Gastroesophageal sphincter (tissue), 4 donors: ENCODE measurements around the gene GABRR2. TPM values are rescaled to one million over a fixed set of nuclear protein-coding genes. Genes with fewer than 3 reads are reported as not detected.

ENCODE experiments used
- ATAC-seq: fragments of 150-250 bp; one replicate; pipeline ENCODE4 v1.9.1; 2016; ENCODE audit warnings: mild to moderate bottlenecking, moderate library complexity
- H3K27ac ChIP-seq, 4 donors: fragments of 200-600 bp; sonication (generic) in 3 of 4; 1 replicate in 3 of 4; 2 replicates in 1 of 4; pipeline ENCODE4 v1.5.1; 2016 to 2019
- H3K27me3 ChIP-seq: fragments of 200-600 bp; sonication (generic); one replicate; pipeline ENCODE4 v1.5.1; 2019
- H3K36me3 ChIP-seq, 2 donors: fragments of 200-600 bp; sonication (generic); one replicate each; pipeline ENCODE4 v1.5.1; 2019; ENCODE audit warnings: control low read depth in 1 of 2
- H3K4me1 ChIP-seq, 3 donors: fragments of 200-600 bp; sonication (generic); 1 replicate in 2 of 3; 2 replicates in 1 of 3; pipeline ENCODE4 v1.5.1; 2016 to 2019; ENCODE audit warnings: control low read depth in 2 of 3
- H3K4me3 ChIP-seq, 2 donors: fragments of 200-600 bp; sonication (generic); one replicate each; pipeline ENCODE4 v1.5.1; 2019; ENCODE audit warnings: mild to moderate bottlenecking in 1 of 2, moderate library complexity in 1 of 2
- H3K9me3 ChIP-seq, 3 donors: fragments of 200-600 bp; sonication (generic); one replicate each; pipeline ENCODE4 v1.5.1; 2017 to 2019; ENCODE audit warnings: control low read depth in 2 of 3
- CTCF ChIP-seq, 4 experiments: fragments of 200-600 bp in 2 of 4; fragments of 450-650 bp in 2 of 4; sonication (generic) in 1 of 4; IDR thresholded peaks; one replicate each; pipeline ENCODE4 v1.5.1; 2017 to 2019; ENCODE audit warnings: antibody characterized with exemption in 4 of 4, mild to moderate bottlenecking in 2 of 4, moderate library complexity in 2 of 4
- EP300 ChIP-seq: sonication (generic); formaldehyde crosslinking; IDR thresholded peaks from one replicate; pipeline ENCODE4 v1.6.1; 2017; ENCODE audit warnings: antibody characterized with exemption, mild to moderate bottlenecking
- POLR2A ChIP-seq, 2 donors: fragments of 450-650 bp; IDR thresholded peaks; one replicate each; pipeline ENCODE4 v1.6.1; 2017; ENCODE audit warnings: antibody characterized with exemption in 2 of 2, mild to moderate bottlenecking in 2 of 2, moderate library complexity in 1 of 2
- POLR2AphosphoS5 ChIP-seq: sonication (generic); formaldehyde crosslinking; IDR thresholded peaks from one replicate; pipeline ENCODE4 v1.6.1; 2017; ENCODE audit warnings: antibody characterized with exemption
- WGBS, 2 donors: methylation state at CpG; one replicate each; pipeline ENCODE4 v1.1.5; 2018; ENCODE audit warnings: low coverage in 1 of 2; 5-methylcytosine and 5-hydroxymethylcytosine counted together
- total RNA-seq, 4 donors: library from RNA; depleted of rRNA; stranded (reverse); fragments of >200 nt; gene quantifications; one replicate each; pipeline ENCODE4 v1.1.0, GENCODE V29; 2016

The GABRR2 gene
- total RNA-seq, 4 donors from 2014 or later = 0.30 to 1.3 TPM; not detected in 2

GRCh38 chr6:89216411-89216810 is 98.7 kb downstream of the GABRR2 start:
- H3K27me3 ChIP-seq = no peaks in the 10 kb centered on the region
- no peaks in the 10 kb centered on the region for H3K9me3 ChIP-seq
- WGBS, 2 donors = 88 to 100% methylated on average over 1 to 3 of the region's 4 CpGs
- H3K27ac ChIP-seq = no peak overlapping the region
- H3K36me3 ChIP-seq = no peaks in the 10 kb centered on the region
- no peak overlapping the region for H3K4me3 ChIP-seq
- peaks cover 0 to 9% (median 0%) of the 10 kb centered on the region in 3 donors for H3K4me1 ChIP-seq
- ATAC-seq = no peak
- TF ChIP-seq POLR2A (IDR thresholded peaks at IDR 0.05) (no peak), CTCF (IDR thresholded peaks at IDR 0.05) (no peak), POLR2AphosphoS5 (no peak), EP300 (no peak)

GRCh38 chr6:89215391-89215790 is 99.7 kb downstream of the GABRR2 start:
- Histone ChIP-seq H3K4me1 (peaks cover 0 to 8% (median 0%) of the 10 kb centered on the region in 3 donors), H3K4me3 (no peak overlapping the region), H3K36me3 (no peaks in the 10 kb centered on the region), H3K9me3 (no peaks in the 10 kb centered on the region), H3K27ac (no peak overlapping the region), H3K27me3 (no peaks in the 10 kb centered on the region)
- no peak for TF ChIP-seq POLR2A (IDR thresholded peaks at IDR 0.05)
- no peak for TF ChIP-seq POLR2AphosphoS5
- TF ChIP-seq EP300 = no peak
- no peak for TF ChIP-seq CTCF (IDR thresholded peaks at IDR 0.05)
- ATAC-seq = no peak

GRCh38 chr6:89214197-89214596 is 100.9 kb downstream of the GABRR2 start:
- Histone ChIP-seq H3K4me1 (peaks cover 0 to 8% (median 0%) of the 10 kb centered on the region in 3 donors), H3K27me3 (no peaks in the 10 kb centered on the region), H3K36me3 (no peaks in the 10 kb centered on the region), H3K27ac (no peak overlapping the region), H3K9me3 (no peaks in the 10 kb centered on the region), H3K4me3 (no peak overlapping the region)
- no peak for ATAC-seq
- TF ChIP-seq EP300 (no peak), POLR2A (IDR thresholded peaks at IDR 0.05) (no peak), CTCF (IDR thresholded peaks at IDR 0.05) (no peak), POLR2AphosphoS5 (no peak)

GRCh38 chr6:89212472-89212871 is 102.6 kb downstream of the GABRR2 start:
- no peak for TF ChIP-seq EP300
- TF ChIP-seq POLR2AphosphoS5 = no peak
- no peak for TF ChIP-seq CTCF (IDR thresholded peaks at IDR 0.05)
- no peak for TF ChIP-seq POLR2A (IDR thresholded peaks at IDR 0.05)
- Histone ChIP-seq H3K4me3 (no peak overlapping the region), H3K27ac (no peak overlapping the region), H3K4me1 (peaks cover 0 to 5% (median 0%) of the 10 kb centered on the region in 3 donors), H3K9me3 (no peaks in the 10 kb centered on the region), H3K27me3 (no peaks in the 10 kb centered on the region), H3K36me3 (no peaks in the 10 kb centered on the region)
- ATAC-seq = no peak
- WGBS, 2 donors = 0 to 59% methylated on average over 1 to 5 of the region's 5 CpGs

- no peaks in the 10 kb centered on the region for H3K36me3 ChIP-seq
- WGBS, 2 donors = 90 to 93% methylated on average over 4 to 6 of the region's 6 CpGs
- no peaks in the 10 kb centered on the region for H3K4me1 ChIP-seq
- no peak for ATAC-seq
- H3K27ac ChIP-seq = no peak overlapping the region
- no peaks in the 10 kb centered on the region for H3K27me3 ChIP-seq
- TF ChIP-seq POLR2A (IDR thresholded peaks at IDR 0.05) = no peak
- no peak for TF ChIP-seq POLR2AphosphoS5
- no peak for TF ChIP-seq CTCF (IDR thresholded peaks at IDR 0.05)
- TF ChIP-seq EP300 = no peak
- H3K9me3 ChIP-seq = no peaks in the 10 kb centered on the region
- no peak overlapping the region for H3K4me3 ChIP-seq
These were observed 105.6 kb downstream of the GABRR2 start for GRCh38 chr6:89209457-89209856.
